DMS153 (cell line): ENCODE results near the gene TCF4.

Source experiments
- DNase-seq: peaks from one replicate; lab custom pipeline; 2025; lab: John Stamatoyannopoulos, UW

TCF4 gene

DNA sequence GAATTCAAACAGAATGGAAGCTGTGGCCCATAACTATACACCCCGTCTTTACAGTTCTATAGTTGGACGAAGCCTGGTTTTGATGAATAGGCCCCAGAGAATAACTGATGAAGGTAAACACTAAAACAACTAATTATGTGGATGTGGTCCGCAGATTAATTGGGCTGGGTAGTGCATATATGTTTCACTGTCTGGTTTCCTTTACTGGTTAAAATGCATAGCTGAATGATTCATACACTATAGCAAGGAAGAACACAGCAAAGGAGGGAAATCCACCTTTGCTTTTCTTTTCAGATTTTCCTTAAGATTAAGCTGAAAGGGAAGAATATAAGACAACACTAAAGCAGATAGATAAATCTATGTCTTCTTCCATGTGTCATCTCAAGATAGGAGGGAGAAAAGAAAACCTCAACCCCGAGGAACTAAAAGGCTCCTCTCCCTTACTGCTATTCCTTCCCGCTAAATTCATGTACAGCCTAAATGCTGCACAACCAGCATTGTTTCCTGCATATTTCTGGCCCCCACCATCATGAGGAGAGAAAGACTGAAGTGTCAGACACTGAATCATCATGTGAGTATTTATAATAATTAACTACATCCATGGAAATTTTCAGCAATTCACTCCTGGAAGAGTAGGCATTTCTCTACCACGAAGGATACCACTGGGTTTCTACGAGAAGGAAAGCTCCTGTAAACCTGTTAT, 331.6 kb downstream of the TCF4 start:
- DNase-seq = no peak

DNA sequence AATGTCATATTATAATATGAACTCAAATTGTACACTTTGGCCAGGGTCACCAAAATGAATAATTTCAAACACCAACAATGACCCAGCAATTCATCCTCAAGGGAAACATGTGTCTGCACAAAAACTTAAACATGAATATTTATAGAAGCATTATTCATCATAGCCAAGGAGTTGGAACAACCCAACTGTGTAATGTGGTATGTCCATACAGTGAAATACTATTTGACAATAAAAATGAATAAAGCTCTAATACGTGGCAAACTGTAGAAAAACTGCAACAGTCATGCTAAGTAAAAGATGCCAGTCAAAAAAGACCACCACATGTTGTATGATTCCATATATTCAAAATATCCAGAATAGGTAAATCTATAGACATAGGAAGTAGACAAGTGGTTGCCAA, 334.2 kb downstream of the TCF4 start:
- no peak for DNase-seq

DNA sequence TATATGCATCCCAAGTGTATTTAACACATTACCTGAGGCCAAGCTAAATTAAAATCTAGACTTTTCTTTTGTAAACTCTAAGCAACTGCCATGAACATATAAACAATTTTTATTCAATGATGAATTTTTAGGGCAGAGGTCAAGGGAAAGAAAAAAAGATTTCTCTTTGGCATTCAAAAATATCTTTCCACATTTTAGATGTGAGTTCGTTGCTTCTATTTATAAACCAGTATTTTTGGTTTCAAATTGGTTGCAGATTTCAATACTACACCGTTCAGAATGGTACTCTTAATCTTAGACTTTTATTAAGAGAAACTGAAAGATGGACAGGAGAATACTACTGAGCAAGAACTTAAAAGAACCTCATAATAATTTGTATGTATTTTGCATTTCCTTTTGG, 335.1 kb downstream of the TCF4 start:
- no peak for DNase-seq

DNA sequence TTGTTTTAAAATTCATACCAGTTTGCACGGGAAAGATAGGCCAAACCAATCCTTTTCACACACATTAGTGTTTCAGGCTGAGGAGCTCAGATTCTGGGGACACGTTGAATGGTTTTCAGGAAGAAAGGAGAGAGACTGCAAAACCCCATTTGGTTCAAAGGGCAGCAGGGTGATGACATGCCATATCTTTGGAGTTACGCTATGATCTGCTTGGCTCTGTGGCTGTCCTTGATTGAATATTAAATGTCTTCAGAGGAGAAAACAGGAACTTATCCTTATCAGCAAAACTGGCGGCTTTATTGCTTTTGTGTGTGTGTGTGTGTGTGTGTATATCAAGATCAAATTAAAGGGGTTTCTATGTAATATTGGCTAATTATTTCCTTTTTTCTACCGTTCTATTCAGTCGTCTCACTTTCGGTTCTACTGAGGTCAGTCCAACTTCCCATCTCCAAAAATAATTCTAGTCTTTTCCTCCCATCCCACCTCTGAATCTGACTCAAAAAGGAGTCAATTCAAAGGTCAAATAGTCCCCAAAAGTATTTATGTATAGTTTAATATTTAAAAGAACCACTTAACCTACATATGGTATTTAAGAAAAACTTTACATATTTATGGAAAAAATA, 335.8 kb downstream of the TCF4 start:
- no peak for DNase-seq

DNA sequence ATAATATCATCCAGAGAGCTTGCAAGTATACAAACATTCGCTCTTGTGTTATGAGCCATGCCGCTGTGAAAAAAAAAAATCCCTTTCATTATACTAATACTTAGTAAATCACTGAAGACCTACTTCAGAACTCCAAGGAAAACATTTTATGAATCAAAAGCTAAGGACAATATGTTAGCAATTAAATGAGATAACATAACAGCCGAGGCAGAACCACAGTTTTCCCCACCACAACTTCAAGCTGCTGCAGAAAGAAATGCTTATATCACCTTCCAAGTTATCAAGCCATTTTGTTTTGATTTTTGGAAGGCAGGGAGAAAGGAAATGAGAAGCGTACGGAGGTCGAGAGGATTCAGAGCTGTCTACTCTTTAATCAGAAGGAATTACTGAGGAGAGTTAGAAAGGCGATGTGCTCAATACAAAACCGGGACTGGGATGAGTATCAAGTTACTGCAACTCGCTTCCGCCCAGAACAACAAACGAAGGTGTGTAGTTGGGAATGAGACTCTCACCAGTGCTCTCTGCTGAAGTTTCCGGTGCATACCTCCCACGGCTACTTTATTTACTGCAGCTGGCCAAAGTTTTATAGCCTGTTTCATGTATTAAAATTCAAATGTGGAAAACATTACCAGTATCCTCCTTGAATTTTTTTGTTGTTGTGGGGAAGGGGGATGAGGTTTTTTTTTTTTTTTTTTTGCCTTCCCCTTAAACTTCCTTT, 336.6 kb downstream of the TCF4 start:
- peak; percentile 55 for DNase-seq

DNA sequence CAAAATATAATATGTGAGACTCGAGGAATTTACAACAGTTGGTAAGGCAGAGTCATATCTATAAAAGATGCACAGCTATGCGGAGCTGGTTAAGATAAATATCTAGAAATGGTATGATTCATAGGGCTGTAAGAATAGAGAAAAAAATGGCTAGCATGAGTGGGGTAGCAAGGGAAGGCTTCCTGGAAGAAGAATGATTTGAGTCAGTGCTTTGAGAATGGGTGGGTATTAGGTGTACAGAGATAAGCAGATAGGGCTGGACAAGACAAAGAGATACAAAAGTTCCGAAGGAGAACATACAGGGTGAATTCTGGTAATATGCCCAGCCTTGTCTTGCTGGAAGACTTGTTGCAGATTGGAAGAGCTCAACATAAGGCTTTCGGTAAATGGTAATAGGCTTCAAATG, 337.2 kb downstream of the TCF4 start:
- no peak for DNase-seq

DNA sequence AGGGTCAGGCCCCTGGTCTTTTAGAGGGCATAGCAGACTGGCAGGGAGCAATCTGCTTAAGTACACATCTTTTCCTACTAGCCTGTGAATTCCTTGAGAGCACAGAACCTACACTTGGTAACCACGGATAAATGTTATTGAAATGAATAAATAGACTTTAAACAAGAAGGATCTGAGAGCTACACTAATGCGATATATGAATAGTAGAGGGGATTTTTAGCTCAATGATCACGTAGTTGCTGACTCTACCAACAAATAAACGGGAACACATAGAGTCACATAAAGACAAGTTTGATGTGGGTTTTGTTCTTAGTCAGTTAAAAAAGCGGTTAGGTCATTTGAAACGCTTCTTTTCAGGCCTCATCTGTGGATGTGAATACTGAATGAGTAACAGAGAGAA, 338.4 kb downstream of the TCF4 start:
- no peak for DNase-seq

DNA sequence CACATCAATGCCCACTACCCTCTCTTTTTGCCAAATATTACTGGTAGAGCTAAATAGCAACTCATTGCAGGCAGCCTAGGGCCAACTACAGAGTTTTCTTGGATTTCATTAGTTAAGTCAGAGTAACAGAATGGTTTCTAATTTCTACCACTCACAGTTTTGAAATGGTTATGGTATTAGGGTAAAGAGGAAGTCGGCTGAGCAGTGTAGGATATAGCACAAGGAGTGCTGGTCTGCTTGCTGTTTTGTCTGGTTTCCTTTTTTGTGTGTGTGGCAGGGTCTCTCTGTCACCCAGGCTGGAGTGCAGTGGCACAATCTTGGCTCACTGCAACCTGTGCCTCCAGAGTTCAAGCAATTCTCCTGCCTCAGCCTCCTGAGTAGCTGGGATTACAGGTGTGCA, 339.5 kb downstream of the TCF4 start:
- no peak for DNase-seq

DNA sequence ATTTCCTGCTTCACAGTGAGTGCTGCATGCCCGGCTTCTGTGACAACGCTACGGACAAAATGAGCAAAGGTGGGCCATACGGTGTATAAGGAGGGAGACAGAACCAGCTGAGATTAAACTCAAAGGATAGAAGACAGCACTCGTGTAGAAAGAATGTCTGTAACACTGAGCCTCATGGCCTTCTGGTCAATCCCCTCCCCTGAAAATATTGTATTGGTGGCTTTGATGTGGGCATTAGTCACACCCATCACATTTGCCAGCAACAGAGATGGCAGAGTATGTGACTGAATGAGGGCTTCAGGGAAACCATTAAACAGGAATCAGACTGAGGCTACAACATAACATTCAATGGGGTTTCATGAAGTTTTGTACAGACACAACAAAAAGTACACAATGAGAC, 341.0 kb downstream of the TCF4 start:
- DNase-seq = no peak

DNA sequence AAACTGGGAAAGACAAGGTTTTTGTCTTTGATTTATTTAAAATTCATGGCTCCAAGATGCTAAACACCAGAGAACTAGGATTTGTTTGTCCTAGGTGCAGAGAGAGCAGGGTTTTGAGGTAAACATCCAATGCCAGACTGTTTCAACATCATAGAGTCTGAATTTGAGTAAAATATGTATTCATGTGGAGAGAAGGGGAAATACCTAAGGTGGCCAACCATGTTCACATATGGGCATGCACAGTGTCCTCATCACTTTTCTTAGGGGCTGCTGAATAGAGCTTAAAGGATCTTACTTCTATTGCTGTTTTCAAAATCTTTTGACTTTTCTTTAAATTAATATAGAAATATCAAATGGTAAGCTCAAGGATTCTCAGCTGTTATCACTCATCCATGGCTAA, 341.7 kb downstream of the TCF4 start:
- DNase-seq = no peak

DNA sequence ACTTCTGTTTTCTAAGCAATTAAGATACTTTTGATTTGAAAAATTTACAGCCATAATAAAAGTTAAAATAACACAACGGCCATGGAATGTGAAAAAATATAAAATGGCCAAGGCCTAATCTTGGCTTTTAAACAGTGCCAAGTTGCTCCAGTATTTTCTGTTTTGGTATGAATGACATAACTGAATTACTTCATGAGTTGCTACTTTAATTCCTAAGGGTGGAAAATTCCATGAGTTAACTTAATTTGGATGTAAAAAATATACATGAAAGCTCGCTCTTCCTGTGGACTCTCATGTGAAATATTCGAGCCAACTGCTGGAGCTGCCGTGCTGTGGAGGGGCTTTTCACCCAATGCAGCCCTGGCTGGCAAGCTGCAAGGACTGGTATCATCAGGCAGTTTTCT, 342.8 kb downstream of the TCF4 start:
- no peak for DNase-seq

DNA sequence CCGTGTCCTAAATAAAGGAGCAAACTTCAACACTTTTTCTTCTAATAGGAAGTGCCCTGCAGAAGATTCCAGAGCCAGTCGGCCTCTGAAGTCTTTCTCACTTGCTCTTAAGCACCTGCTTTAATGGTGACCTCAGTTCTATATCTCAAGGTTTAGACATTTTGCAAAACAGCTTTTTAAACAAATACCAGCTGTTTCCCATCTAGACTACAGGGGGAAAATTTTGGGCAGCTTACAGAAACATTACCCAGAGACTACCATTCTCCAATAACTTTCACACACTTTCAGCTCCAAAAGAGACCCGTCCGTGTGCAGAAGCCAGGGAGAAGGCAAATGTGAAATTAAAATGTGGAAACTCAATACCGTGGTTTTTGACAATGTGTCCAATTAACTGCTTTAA, 343.4 kb downstream of the TCF4 start:
- DNase-seq = no peak

DNA sequence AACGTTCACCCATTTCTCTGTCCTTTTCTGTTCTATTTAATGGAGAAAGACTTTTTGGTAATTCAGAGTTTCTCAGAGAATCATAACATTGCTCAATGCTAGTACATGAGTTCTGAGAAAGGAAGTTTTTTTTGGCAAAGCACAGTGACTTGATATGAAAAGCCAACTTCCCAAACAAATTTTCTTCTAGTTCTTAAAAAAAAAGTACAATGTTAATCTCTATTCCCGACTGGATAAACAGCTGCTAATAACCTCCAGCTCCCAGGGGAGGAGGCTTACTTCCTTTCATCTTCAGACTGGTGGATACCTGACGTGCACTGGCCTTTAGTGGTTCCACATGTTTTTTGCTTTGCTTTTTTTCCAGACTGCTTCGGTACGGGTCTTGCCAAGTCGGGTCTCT, 344.1 kb downstream of the TCF4 start:
- no peak for DNase-seq

DNA sequence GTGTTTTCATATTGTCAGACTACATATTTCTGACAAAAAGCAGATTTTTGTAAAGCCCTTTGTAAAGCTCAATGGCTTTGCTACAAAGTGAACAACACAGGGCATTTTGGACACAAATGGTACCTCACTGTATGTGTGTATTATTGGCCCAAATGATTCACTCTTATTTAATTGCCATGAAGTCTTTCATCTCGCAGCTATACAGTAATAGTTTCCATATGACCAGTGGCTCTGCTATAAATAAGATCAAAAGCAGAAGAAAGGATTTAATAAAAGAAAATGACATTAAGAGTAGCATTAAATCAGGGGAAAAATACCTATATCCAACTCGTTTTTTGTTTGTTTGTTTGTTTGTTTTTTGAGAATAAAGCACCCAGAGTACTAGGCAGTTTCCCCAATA, 344.7 kb downstream of the TCF4 start:
- DNase-seq = no peak

DNA sequence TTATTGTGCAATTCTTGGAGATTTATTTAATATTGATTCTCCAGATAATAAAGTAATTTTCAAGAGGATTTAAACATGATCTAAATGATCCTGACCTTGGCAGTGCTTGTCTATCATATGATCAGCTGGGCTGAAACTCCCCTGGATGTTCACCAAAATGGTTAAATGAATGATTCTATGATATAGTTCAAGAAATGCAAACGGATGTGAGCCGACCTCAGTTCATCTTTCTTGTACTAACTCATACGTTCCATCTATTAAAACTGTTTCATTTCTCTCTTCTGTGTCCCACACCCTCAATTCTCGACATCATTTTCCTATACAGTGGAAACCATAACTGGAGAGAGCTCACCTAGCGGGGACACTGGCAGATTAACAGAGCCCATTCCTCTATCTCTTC, 347.0 kb downstream of the TCF4 start:
- DNase-seq = no peak

DNA sequence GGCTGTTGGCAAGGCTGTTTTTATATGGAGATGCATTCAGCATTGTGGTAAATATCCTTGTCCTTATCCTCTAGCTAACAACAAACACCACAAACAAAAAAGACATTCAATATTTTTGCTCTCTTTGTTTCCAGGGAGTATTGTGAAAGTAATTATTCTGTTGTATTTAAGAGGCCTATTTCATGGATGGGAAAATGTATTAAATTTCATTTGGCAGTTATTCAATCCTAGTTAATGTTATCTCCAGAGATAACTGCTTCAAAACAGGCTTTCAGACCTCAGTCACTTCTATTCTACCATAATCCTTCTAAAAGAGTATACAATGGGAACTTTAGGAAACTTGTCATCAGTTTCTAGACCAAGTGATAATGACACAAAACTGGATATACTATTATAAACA, 348.3 kb downstream of the TCF4 start:
- no peak for DNase-seq

DNA sequence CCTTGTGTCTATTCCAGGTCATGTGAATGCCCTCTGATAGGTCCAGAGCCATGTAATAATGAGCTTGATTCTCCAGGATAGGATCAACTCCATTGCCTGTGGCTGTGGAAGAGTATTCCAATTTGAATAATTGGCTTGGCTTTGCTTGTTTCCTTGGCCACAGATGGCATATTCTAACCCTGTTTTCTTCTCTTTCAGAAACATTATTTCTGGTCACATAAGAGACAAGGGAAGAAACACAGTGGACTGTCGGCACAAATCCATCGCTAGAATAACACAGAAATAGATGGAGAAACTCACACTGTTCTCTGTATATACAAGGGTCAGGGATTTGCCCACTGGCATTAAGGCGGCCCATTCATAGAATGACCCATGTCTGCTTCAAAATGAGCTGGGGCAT, 350.3 kb downstream of the TCF4 start:
- DNase-seq = no peak

DNA sequence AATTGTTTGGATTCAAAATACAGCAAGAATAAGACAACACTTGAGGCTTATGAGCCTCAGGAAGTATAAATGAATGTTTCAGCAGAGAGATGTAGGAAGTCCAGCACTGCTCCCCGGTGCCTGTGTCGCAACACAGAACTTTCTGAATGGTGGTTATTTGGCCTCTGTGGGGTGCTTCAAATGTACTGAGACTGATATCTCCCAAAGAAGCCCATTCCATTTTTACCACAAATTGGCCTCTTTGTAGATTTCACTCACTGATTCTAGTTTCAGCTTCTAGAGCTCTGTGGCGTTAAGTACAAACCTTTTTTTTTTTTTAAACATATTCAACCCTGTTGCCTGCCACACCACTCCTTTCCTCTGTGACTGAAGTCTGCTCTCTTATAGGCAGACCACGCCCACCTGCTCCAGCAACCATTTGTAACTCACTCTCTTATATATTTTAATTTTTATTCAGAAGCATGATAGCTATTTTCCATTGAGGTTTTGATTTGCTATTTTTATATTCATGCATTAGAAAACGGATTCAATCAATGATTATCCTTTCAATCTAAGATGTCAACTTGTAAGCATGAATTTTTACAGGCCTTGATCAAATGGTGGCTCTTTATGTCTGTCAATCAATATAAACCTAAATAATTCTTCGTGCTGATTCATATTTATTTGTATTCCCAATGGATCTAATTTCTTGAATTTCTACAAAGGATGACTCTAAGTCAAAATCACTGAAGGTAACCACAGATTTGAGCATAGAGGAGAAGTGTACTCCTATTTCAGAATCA, 351.7 kb downstream of the TCF4 start:
- no peak for DNase-seq

DNA sequence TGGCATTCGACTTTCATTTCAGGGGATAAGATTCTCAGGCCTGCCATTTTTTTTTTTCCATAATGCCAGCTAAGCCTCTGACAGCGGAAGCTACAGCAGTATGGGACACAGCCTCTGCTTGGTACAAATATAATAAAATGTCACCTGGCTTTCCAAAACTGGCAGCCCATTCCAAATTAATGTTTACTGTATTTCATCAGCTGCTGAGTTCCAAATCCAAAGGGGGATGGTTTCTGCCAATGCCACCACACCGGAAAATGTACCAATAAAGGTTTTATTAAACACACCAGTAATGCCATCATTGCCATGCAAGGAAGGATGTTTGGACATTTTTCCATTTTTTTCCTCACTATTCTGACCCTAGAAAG, 352.9 kb downstream of the TCF4 start:
- DNase-seq = no peak

DNA sequence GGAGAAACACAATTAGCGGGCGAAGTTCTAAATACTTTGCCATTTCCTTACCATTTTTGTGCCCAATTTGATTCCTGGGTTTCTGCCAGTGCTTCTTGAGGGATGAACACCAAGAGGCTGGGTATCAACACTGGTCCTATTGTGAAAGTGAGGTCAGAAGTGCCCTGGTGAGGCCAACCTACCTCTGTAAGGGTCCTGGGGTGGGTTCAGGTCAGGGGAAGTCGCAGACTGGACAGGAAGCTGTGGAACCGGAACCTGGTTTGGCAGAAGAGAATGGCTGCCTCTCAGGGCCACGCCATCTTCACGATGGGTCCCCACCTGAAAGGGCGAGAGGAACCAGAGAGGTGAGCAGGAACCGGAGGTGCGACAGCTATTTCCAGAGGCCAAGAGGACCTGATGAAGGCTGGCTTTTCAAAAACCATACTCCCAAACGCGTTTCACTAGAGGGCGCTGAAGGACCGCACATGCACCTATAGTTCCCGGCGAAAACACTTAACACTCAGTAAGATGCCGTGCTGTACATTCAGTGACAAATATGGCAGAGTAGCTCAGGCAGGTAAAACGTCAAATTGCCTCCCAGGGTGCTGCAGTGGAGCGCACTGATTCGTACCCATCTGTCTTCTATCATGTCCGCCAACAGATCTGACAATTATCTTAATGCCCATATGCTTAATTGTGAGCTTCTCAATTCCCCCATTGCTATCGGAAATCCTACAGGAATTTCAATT, 353.5 kb downstream of the TCF4 start:
- peak; percentile 80 for DNase-seq

DNA sequence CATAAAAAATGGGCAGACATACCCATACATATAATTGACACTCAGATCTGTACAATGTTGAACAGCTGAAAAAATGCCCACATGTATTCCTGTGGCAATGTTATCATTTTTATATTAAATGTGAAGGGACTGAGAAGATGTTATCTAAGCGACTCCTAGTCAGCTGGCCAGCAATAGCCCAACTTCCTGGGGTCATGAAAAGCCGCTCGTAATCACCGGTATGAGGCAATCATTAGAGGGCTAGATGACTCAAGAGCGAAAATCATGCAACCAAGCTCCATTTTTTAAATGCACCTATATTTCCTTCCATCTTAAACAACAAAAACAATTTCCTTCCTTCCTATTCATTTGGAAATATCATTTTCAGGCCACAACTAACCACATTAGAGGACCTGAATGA, 354.1 kb downstream of the TCF4 start:
- DNase-seq = no peak

DNA sequence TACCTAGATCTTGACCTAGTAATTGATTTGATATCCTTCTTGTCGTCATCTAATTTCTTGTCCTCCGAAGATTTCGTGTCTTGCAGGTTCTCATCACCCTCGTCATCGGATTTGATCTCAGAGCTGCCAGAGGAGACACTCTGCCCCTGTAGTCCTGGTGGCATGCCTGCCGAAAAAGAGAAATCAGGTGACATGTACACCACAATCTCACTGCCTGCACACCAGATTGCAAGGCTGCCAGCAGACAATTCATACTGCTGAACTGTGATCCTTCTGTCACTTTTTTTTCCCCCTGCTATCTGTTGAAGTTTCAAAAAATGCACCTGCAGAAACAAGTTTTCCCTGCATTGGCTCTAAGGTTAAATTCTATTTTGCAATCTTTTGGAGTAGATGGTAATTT, 355.5 kb downstream of the TCF4 start:
- DNase-seq = no peak
